ENCODE measurements around the gene CABP2. TPM values are rescaled to one million over a fixed set of nuclear protein-coding genes. Genes with fewer than 3 reads are reported as not detected.

Gene CABP2
- polyA plus RNA-seq, 1 experiment = not detected

DNA sequence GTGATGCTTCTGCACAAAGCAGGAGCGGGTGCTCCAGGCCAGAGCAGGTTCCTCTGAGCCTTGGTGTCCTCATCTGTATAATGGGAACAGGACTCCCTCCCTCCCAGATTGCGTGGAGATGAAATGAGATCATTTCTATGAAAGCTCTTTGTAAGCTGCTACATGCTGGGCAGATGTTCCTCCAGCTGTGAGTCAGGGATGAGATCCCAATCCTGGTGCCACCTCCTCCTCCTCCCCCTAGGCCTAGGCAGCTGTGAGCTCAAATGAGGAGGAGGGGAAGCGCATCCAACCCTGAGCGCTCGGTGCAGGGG, 7.0 kb upstream of the CABP2 start:
- TF ChIP-seq, protein P1, sequence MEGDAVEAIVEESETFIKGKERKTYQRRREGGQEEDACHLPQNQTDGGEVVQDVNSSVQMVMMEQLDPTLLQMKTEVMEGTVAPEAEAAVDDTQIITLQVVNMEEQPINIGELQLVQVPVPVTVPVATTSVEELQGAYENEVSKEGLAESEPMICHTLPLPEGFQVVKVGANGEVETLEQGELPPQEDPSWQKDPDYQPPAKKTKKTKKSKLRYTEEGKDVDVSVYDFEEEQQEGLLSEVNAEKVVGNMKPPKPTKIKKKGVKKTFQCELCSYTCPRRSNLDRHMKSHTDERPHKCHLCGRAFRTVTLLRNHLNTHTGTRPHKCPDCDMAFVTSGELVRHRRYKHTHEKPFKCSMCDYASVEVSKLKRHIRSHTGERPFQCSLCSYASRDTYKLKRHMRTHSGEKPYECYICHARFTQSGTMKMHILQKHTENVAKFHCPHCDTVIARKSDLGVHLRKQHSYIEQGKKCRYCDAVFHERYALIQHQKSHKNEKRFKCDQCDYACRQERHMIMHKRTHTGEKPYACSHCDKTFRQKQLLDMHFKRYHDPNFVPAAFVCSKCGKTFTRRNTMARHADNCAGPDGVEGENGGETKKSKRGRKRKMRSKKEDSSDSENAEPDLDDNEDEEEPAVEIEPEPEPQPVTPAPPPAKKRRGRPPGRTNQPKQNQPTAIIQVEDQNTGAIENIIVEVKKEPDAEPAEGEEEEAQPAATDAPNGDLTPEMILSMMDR (IDR thresholded peaks at IDR 0.05; ENCODE audit: insufficient read depth, low read depth, low read length) = no peak
- ChIA-PET POLR2A (no interaction called here), CTCF (no interaction called here)
- Histone ChIP-seq H3K27me3 (ENCODE audit: control insufficient read depth, insufficient read depth, low read length) (no peaks in the 10 kb centered on the region; the same call in 1 of the 2 replicates), H3K36me3 (ENCODE audit: control insufficient read depth, insufficient read depth, low read length) (no peaks in the 10 kb centered on the region), H3K4me3 (ENCODE audit: low read depth, low read length) (no peak overlapping the region)
- DNase-seq (ENCODE audit: low read depth) = no peak

DNA sequence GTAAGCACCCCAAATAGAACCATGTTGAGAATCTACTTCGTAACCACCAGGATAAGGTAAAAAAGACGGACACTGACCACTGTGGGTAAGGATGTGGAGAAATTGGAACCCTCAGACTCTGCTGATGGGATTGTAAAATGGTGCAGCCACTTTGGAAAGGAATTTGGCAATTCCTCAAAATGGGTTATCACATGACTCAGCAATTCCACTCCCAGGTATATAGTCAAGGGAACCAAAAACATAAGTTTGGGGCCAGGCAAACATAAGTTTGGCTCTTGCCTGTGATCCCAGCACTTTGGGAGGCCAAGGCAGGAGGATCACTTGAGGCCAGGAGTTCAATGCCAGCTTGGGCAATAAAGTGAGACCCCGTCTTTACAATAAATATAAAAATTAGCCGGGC, 5.1 kb upstream of the CABP2 start:
- ChIA-PET CTCF (no interaction called here), POLR2A (no interaction called here)

DNA sequence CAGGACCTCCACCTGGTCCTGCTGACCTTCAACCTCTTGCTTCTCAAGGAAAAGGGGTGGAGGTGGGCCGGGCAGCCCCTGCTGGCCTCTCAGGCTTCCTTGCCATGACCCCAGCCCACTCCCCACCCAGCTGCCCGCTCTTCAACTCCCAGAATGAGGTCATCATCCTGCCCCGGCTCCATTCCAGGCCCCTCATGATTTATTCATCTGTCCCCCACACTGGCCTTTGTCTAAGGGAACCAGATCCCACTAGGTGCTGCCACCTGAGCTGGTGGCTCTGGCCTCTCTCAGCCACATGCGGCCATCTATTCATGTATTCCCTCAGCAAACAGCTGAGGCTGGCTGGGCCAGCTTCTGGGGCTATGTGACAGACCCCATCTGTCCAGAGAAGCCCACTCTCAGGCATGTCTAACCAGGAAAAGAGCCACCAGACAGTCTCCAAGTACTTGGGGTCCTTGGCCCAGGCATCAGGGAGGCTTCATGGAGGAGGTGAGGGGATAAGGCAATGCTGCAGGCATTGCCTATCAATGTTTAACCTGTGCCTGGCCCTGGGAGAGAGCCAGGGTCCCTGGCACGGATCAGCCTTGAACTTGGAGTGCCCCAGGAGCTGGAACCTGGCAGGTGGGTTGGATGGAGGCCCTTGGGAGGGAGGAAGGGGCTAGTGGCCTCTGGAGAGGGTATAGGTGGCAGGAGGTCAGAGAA, 2.2 kb upstream of the CABP2 start:
- CTCF ChIA-PET = no interaction called here
- POLR2A ChIA-PET = no interaction called here

More for the DNA sequence above, 5.1 kb upstream of the CABP2 start:
- Histone ChIP-seq H3K36me3 (ENCODE audit: control insufficient read depth, insufficient read depth, low read length) (no peaks in the 10 kb centered on the region), H3K27me3 (ENCODE audit: control insufficient read depth, insufficient read depth, low read length) (no peaks in the 10 kb centered on the region; the same call in 1 of the 2 replicates), H3K4me3 (ENCODE audit: low read depth, low read length) (no peak overlapping the region)
- no peak for DNase-seq (ENCODE audit: low read depth)
- TF ChIP-seq, protein P1 (IDR thresholded peaks at IDR 0.05; ENCODE audit: insufficient read depth, low read depth, low read length) = no peak

DNA sequence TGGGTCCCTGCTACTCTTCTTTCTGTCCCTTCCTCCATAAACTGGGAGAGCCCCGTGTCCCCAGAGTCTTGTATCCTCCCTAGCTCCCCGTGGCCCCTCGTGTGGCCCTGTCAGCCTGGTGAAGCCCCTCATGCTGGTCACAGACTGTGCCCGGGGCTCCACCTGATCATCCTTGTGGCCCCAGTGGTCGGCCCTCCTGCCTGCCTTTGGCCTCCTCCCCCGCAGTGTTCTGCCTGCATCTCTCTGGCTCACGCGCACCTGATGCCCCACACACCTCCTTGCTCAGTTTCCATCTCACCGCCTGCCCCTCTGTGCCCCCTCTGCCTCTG, 1.2 kb upstream of the CABP2 start:
- TF ChIP-seq, protein P1 (IDR thresholded peaks at IDR 0.05; ENCODE audit: insufficient read depth, low read depth, low read length) = no peak
- Histone ChIP-seq H3K36me3 (ENCODE audit: control insufficient read depth, insufficient read depth, low read length) (no peaks in the 10 kb centered on the region), H3K4me3 (ENCODE audit: low read depth, low read length) (no peak overlapping the region), H3K27me3 (ENCODE audit: control insufficient read depth, insufficient read depth, low read length) (no peaks in the 10 kb centered on the region; the same call in 1 of the 2 replicates)
- CTCF ChIA-PET = no interaction called here
- POLR2A ChIA-PET = no interaction called here
- no peak for DNase-seq (ENCODE audit: low read depth)

More for the DNA sequence above, 2.2 kb upstream of the CABP2 start:
- no peak overlapping the region for H3K4me3 ChIP-seq (ENCODE audit: low read depth, low read length)
- DNase-seq (ENCODE audit: low read depth) = no peak
- no peaks in the 10 kb centered on the region; the same call in 1 of the 2 replicates for H3K27me3 ChIP-seq (ENCODE audit: control insufficient read depth, insufficient read depth, low read length)
- H3K36me3 ChIP-seq (ENCODE audit: control insufficient read depth, insufficient read depth, low read length) = no peaks in the 10 kb centered on the region
- TF ChIP-seq, protein P1 (IDR thresholded peaks at IDR 0.05; ENCODE audit: insufficient read depth, low read depth, low read length) = no peak

DNA sequence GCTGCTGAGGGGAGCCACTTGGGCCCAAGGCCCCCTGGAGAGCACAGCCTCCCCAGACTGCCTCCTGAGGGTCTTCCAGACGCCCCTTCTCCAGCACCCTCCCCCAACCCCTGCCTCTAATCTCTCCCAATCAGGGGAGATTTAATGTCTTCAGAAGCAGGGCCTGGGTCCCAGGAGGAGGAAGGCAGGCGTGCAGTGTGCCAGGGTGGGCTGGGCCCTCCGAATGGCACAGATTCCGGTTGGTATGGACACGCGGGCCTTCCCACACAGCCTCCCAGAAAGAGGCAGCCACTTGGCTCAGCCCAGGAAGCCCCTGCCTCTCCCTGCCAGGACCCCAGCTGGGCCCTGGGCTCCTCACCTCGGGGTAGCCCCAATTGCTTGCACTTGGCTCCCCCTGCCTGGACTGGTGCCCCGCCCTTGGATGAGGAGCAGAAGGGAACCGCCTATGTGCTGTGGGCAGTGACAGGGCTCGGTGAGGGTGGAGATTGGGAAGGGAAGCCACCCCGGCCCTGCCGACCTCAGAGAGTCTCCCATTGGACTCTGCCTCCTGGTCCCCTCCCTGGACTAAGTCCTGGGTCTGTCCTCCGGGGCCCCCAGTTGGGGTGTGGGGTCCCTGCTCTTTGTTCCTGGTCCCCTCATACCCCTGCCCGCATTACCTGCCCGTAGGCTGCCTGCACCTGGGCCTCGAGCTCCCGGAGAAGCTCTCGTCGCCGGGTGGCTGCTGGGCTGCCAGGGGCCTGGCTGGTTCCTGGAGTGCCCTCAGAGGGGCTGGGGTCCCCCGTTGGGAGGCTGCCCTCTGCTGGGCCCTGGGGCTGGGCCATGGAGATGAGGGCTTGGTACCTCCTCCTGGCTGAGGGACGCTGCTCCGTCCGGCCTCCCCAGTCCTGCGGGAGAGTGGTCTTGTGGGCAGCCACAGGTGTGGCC, 572 bp upstream of the CABP2 start:
- ChIA-PET POLR2A (no interaction called here), CTCF (no interaction called here)
- H3K4me3 ChIP-seq (ENCODE audit: low read depth, low read length) = no peak overlapping the region
- peaks cover under 1% of the 10 kb centered on the region; the same call in 1 of the 2 replicates for H3K27me3 ChIP-seq (ENCODE audit: control insufficient read depth, insufficient read depth, low read length)
- TF ChIP-seq, protein P1 (IDR thresholded peaks at IDR 0.05; ENCODE audit: insufficient read depth, low read depth, low read length) = no peak
- no peaks in the 10 kb centered on the region for H3K36me3 ChIP-seq (ENCODE audit: control insufficient read depth, insufficient read depth, low read length)
- DNase-seq (ENCODE audit: low read depth) = no peak

Data from BJ (cell line).